ENCODE results near the gene LPAR2. TPM values are rescaled to one million over a fixed set of nuclear protein-coding genes. Genes with fewer than 3 reads are reported as not detected.
A peak's percentile ranks its signal among the peaks of the same experiment; 100 is the strongest.

Gene LPAR2
- polyA plus RNA-seq, 1 of the 3 experiments (the other 2 are of a cell fraction): 4.5 TPM

DNA sequence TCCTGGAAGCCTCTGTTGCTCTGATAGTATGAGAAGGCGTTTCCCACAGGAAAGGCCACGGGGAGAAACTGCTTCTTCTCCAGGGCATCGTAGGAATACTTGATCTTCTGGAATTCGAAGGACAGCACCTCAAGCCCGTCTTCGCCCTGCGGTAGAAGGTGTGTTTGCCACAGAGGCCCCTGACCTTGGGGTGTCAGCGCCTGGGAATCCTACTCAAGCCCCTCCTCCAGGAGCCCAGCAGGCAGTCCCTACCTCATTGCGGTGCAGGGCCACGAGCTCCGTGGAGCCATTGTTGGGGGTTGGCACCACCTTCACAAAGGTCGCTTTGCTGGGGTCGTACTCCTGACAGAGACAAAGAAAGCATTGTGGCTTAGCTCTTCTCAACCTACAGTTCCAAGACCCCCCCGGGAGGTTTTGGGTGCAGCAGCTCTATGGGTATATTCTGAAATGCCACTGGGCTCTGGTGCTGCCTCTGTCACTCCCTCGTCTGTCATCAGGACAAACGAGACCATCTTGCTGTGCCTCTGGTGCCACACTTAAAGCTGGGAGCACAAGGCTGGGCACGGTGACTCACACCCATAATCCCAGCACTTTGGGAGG lies 31.7 kb upstream of the LPAR2 start:
- no peak overlapping the region for H3K4me3 ChIP-seq (ENCODE audit: low read depth in 2 of 2, low read length in 1 of 2)
- ChIA-PET CTCF (interaction anchor here (0.9 to 6.6 kb wide), 3 partner anchors 15 to 128 kb away, joined by 3 to 45 read pairs (median 17); partner anchors contain the start of gene GMIP), POLR2A (no interaction called here)
- H3K9ac ChIP-seq: no peak overlapping the region
- no peaks in the 10 kb centered on the region for H3F3A ChIP-seq (replicated peaks; ENCODE audit: insufficient read depth)
- no peak overlapping the region for H3K4me2 ChIP-seq
- H3K9me3 ChIP-seq: no peaks in the 10 kb centered on the region
- H3K4me1 ChIP-seq (ENCODE audit: control insufficient read depth in 1 of 2, insufficient read depth in 2 of 2, low read depth in 1 of 2, low read length in 1 of 2): peaks cover 0 to 17% of the 10 kb centered on the region in 2 experiments; a peak in 2 of 4 replicates
- peaks cover 50% of the 10 kb centered on the region for H3K79me2 ChIP-seq (ENCODE audit: insufficient read depth)
- peaks cover 31% of the 10 kb centered on the region for H4K20me1 ChIP-seq (ENCODE audit: insufficient read depth)
- DNase-seq: no peak
- TF ChIP-seq ELF1 (IDR thresholded peaks at IDR 0.05): no peak
- no peak for TF ChIP-seq TCF12 (IDR thresholded peaks at IDR 0.05)
- no peak for TF ChIP-seq GATA2 (CRISPR knock-in tag; IDR thresholded peaks at IDR 0.05)
- no peak for TF ChIP-seq MEF2A (IDR thresholded peaks at IDR 0.05; ENCODE audit: borderline replicate concordance, low read depth)
- TF ChIP-seq CHD2 (IDR thresholded peaks at IDR 0.05; ENCODE audit: low read length, partially characterized antibody): no peak
- TF ChIP-seq RCOR1 (IDR thresholded peaks at IDR 0.05; ENCODE audit: low read length): no peak
- TF ChIP-seq, protein P1, sequence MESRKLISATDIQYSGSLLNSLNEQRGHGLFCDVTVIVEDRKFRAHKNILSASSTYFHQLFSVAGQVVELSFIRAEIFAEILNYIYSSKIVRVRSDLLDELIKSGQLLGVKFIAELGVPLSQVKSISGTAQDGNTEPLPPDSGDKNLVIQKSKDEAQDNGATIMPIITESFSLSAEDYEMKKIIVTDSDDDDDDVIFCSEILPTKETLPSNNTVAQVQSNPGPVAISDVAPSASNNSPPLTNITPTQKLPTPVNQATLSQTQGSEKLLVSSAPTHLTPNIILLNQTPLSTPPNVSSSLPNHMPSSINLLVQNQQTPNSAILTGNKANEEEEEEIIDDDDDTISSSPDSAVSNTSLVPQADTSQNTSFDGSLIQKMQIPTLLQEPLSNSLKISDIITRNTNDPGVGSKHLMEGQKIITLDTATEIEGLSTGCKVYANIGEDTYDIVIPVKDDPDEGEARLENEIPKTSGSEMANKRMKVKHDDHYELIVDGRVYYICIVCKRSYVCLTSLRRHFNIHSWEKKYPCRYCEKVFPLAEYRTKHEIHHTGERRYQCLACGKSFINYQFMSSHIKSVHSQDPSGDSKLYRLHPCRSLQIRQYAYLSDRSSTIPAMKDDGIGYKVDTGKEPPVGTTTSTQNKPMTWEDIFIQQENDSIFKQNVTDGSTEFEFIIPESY (IDR thresholded peaks at IDR 0.05; ENCODE audit: borderline replicate concordance, low read depth): no peak
- TF ChIP-seq EP300 (IDR thresholded peaks at IDR 0.05; ENCODE audit: borderline replicate concordance in 1 of 2, low read depth in 1 of 2, low read length in 1 of 2): no peak
- H3K27ac ChIP-seq (ENCODE audit: low read depth in 2 of 2, low read length in 1 of 2): no peak overlapping the region
- no peaks in the 10 kb centered on the region for H3K27me3 ChIP-seq (ENCODE audit: insufficient read depth)
- H3K9me2 ChIP-seq: no peaks in the 10 kb centered on the region
- peaks cover 15 to 47% of the 10 kb centered on the region in 2 experiments for H3K36me3 ChIP-seq (replicated peaks in 1 of 2; ENCODE audit: control insufficient read depth in 1 of 2, insufficient read depth in 2 of 2, low read length in 1 of 2)
- 95% methylated on average over 16 of the region's 17 CpGs for WGBS (ENCODE audit: low lambda C conversion rate)
- no peak overlapping the region for H2AFZ ChIP-seq (ENCODE audit: low read depth)

DNA sequence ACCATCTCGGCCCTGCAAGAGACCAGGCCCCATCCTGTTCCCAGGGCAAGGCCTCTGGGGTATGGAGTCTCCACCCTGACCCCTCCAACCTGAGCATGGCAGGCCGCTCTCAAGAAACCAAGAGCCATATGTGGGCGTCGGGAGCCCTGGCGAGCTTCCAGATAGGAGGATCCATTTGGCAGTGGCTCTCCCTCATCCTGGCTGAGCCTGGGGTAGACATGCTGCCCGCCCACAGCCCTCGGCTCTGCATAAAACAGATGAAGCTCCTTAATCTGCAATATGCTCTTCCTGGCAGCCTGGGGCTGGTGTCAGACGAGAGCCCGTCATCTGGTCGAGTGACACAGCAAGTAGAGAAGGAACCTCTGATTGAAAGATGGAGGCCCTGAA lies 29.4 kb upstream of the LPAR2 start:
- Histone ChIP-seq H3K79me2 (ENCODE audit: insufficient read depth) (peaks cover 40% of the 10 kb centered on the region), H3K4me3 (ENCODE audit: low read depth in 2 of 2, low read length in 1 of 2) (no peak overlapping the region), H3K36me3 (replicated peaks in 1 of 2; ENCODE audit: control insufficient read depth in 1 of 2, insufficient read depth in 2 of 2, low read length in 1 of 2) (peaks cover 15 to 71% of the 10 kb centered on the region in 2 experiments), H4K20me1 (ENCODE audit: insufficient read depth) (peaks cover 28% of the 10 kb centered on the region), H2AFZ (ENCODE audit: low read depth) (no peak overlapping the region), H3K27ac (ENCODE audit: low read depth in 2 of 2, low read length in 1 of 2) (no peak overlapping the region; a peak in 1 of 4 replicates), H3K27me3 (ENCODE audit: insufficient read depth) (no peaks in the 10 kb centered on the region), H3K9ac (no peak overlapping the region), H3K4me2 (no peak overlapping the region), H3K9me3 (no peaks in the 10 kb centered on the region), H3K9me2 (no peaks in the 10 kb centered on the region), H3F3A (replicated peaks; ENCODE audit: insufficient read depth) (no peaks in the 10 kb centered on the region), H3K4me1 (ENCODE audit: control insufficient read depth in 1 of 2, insufficient read depth in 2 of 2, low read depth in 1 of 2, low read length in 1 of 2) (peaks cover 0 to 14% of the 10 kb centered on the region in 2 experiments; a peak in 2 of 4 replicates)
- TF ChIP-seq JUND (IDR thresholded peaks at IDR 0.05) (no peak), CHD2 (IDR thresholded peaks at IDR 0.05; ENCODE audit: low read length, partially characterized antibody) (peak; percentile 15)
- DNase-seq: peak; percentile 54
- ChIA-PET CTCF (interaction anchor here (1.0 to 6.6 kb wide), 3 partner anchors 11 to 126 kb away, joined by 3 to 45 read pairs (median 12); partner anchors contain the start of gene GMIP), POLR2A (no interaction called here)
- WGBS (ENCODE audit: low lambda C conversion rate): 96% methylated on average over 5 of the region's 10 CpGs
